DND-41 (cell line): ENCODE results near the gene MGP.

Experiments
- ATAC-seq: fragments of 200-7000 bp; cut with Tn5 transposase; 3 replicates; pipeline ENCODE4 v1.9.1; 2021; ENCODE audit warnings: low read depth; ENCODE audit not compliant: insufficient read depth
- DNase-seq: peaks from one replicate; pipeline ENCODE4 v3.0.0-alpha.2; 2020
- H2AFZ ChIP-seq: 2 replicates; pipeline ENCODE4 v1.6.0; 2012; ENCODE audit warnings: low read depth, low read length
- H3K27ac ChIP-seq: 2 replicates; pipeline ENCODE4 v1.5.1; 2012; ENCODE audit warnings: low read length, inconsistent platforms
- H3K27me3 ChIP-seq: fragments of 200-600 bp; sonication (generic); 2 replicates; pipeline ENCODE4 v1.6.0; 2012; ENCODE audit warnings: low read length, mild to moderate bottlenecking, inconsistent platforms; ENCODE audit not compliant: insufficient read depth, poor library complexity
- H3K36me3 ChIP-seq: 2 replicates; pipeline ENCODE4 v1.5.1; 2012; ENCODE audit warnings: low read length, inconsistent platforms; ENCODE audit not compliant: insufficient read depth
- H3K4me1 ChIP-seq: 2 replicates; pipeline ENCODE4 v1.5.1; 2012; ENCODE audit warnings: mild to moderate bottlenecking, low read length; ENCODE audit not compliant: insufficient read depth
- H3K4me2 ChIP-seq: 2 replicates; pipeline ENCODE4 v1.6.0; 2012; ENCODE audit warnings: mild to moderate bottlenecking, moderate library complexity, low read length, inconsistent platforms; ENCODE audit not compliant: insufficient read depth
- H3K4me3 ChIP-seq, 2 experiments: fragments of 200-600 bp in 1 of 2; shearing (Covaris generic) in 1 of 2; 2 replicates each; pipeline ENCODE4 v1.5.1; 2012 to 2016; ENCODE audit warnings: inconsistent platforms in 2 of 2, low read length in 2 of 2, mild to moderate bottlenecking in 2 of 2, low read depth in 1 of 2, moderate library complexity in 1 of 2
- H3K79me2 ChIP-seq: 2 replicates; pipeline ENCODE4 v1.6.0; 2012; ENCODE audit warnings: low read length, inconsistent platforms; ENCODE audit not compliant: insufficient read depth
- H3K9ac ChIP-seq: 2 replicates; pipeline ENCODE4 v1.6.0; 2012; ENCODE audit warnings: low read depth, mild to moderate bottlenecking, inconsistent platforms, low read length, moderate library complexity
- H3K9me3 ChIP-seq: 2 replicates; pipeline ENCODE4 v1.5.1; 2012; ENCODE audit warnings: low read length, moderate library complexity, mild to moderate bottlenecking, inconsistent platforms; ENCODE audit not compliant: insufficient read depth, severe bottlenecking
- H4K20me1 ChIP-seq: 2 replicates; pipeline ENCODE4 v1.6.0; 2012; ENCODE audit warnings: low read length; ENCODE audit not compliant: insufficient read depth
- CTCF ChIP-seq: IDR thresholded peaks from 2 replicates; pipeline ENCODE4 v1.5.1; 2012; ENCODE audit warnings: borderline replicate concordance, low read length, moderate library complexity, mild to moderate bottlenecking; ENCODE audit not compliant: poor library complexity, severe bottlenecking; ENCODE audit errors: extremely low read depth
- EZH2 ChIP-seq: IDR thresholded peaks from 3 replicates; pipeline ENCODE4 v1.6.1; 2012; ENCODE audit warnings: borderline replicate concordance, low read depth, mild to moderate bottlenecking, moderate library complexity, low read length, inconsistent platforms; ENCODE audit not compliant: severe bottlenecking

The MGP gene

GRCh38 chr12:14868916-14869506, 16.6 kb downstream of the MGP start:
- ATAC-seq (no peak), DNase-seq (no peak)
- Histone ChIP-seq H3K9me3 (peaks cover 9% of the 10 kb centered on the region), H3K9ac (no peak overlapping the region), H2AFZ (no peak overlapping the region), H3K4me2 (no peak overlapping the region), H3K27ac (no peak overlapping the region), H3K79me2 (no peaks in the 10 kb centered on the region), H3K27me3 (no peaks in the 10 kb centered on the region), H3K4me3 (no peak overlapping the region), H3K36me3 (no peaks in the 10 kb centered on the region), H4K20me1 (no peaks in the 10 kb centered on the region), H3K4me1 (no peaks in the 10 kb centered on the region)
- TF ChIP-seq CTCF (no peak), EZH2 (no peak)

GRCh38 chr12:14860490-14860889, 25.2 kb downstream of the MGP start:
- Histone ChIP-seq H3K9me3 (peaks cover 10% of the 10 kb centered on the region), H2AFZ (no peak overlapping the region), H3K27ac (no peak overlapping the region), H3K27me3 (no peaks in the 10 kb centered on the region), H3K9ac (no peak overlapping the region), H3K36me3 (no peaks in the 10 kb centered on the region), H3K4me2 (no peak overlapping the region), H3K4me1 (peaks cover 4% of the 10 kb centered on the region; the same call in 1 of the 2 replicates), H4K20me1 (no peaks in the 10 kb centered on the region), H3K79me2 (no peaks in the 10 kb centered on the region), H3K4me3 (no peak overlapping the region)
- DNase-seq (no peak), ATAC-seq (no peak)
- TF ChIP-seq EZH2 = no peak
- TF ChIP-seq CTCF = no peak

DNA sequence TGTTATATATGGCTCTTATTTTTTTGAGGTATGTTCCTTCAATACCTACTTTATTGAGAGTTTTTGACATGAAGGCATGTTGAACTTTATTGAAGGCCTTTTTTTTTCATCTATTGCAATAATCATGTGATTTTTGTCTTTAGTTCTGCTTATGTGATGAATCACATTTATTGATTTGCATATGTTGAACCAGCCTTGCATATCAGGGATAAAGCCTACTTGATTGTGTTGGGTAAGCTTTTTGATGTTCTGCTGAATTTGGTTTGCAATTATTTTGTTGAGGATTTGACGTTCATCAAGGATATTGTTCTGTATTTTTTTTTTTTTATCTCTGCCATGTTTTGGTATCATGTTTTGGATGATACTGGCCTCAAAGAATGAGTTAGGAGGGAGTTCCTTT, 27.1 kb downstream of the MGP start:
- Histone ChIP-seq H2AFZ (no peak overlapping the region), H3K79me2 (no peaks in the 10 kb centered on the region), H3K9me3 (peaks cover 10% of the 10 kb centered on the region), H4K20me1 (no peaks in the 10 kb centered on the region), H3K9ac (no peak overlapping the region), H3K4me3 (no peak overlapping the region), H3K36me3 (no peaks in the 10 kb centered on the region), H3K27me3 (no peaks in the 10 kb centered on the region), H3K4me1 (peaks cover 4% of the 10 kb centered on the region; the same call in 1 of the 2 replicates), H3K27ac (no peak overlapping the region), H3K4me2 (no peak overlapping the region)
- no peak for ATAC-seq
- TF ChIP-seq EZH2 (no peak), CTCF (no peak)
- DNase-seq = no peak
